LHCN-M2 (cell line): ENCODE measurements around the gene CTF1. TPM values are rescaled to one million over a fixed set of nuclear protein-coding genes. Genes with fewer than 3 reads are reported as not detected.
"Not testable (repeated sequence)": the region's sequence is repeated elsewhere in the genome, so short reads cannot be mapped to it uniquely, and the experiment has no call there.

Experiments used
- DNase-seq: peaks from one replicate; pipeline ENCODE4 v3.0.0-alpha.2; 2012; ENCODE audit warnings: low read depth
- total RNA-seq: library from RNA; depleted of rRNA; stranded (reverse); fragments of >200 nt; gene quantifications from 2 replicates; pipeline ENCODE4 v1.2.3, GENCODE V29; 2014

Gene CTF1
- total RNA-seq, 1 experiment from 2014 or later, result 4.1 TPM

DNA sequence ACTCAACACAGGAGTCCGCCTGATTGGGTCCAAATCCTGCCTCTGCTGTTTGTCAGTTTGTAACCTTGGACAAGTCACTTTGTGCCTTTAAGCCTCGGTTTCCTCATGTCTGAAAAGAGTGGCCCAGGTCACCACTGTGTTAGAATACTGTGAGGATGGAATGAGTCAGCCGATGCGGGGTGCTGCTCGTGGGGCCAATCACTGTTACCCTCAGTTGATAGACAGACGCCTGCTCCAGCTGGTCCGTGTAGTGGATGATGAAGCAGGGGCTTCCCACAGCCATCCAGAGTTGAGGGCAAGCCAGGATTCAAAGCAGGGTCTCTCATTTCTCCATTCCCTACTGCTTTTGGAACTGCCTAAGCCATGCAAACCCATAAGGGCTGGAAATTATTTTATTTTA, 32.8 kb downstream of the CTF1 start:
- no peak for DNase-seq

DNA sequence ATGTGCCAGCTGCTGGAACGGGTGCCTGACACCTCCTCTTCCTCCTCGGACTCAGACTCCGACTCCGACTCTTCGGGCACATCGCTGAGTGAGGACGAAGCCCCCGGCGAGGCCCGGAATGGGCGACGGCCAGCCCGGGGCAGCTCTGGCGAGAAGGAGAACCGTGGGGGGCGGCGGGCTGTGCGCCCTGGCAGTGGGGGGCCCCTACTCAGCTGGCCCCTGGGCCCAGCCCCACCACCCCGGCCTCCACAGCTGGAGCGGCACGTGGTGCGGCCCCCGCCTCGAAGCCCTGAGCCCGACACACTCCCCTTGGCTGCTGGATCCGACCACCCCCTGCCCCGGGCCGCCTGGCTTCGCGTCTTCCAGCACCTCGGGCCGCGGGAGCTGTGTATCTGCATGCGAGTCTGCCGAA, 33.8 kb downstream of the CTF1 start:
- DNase-seq, result no peak

DNA sequence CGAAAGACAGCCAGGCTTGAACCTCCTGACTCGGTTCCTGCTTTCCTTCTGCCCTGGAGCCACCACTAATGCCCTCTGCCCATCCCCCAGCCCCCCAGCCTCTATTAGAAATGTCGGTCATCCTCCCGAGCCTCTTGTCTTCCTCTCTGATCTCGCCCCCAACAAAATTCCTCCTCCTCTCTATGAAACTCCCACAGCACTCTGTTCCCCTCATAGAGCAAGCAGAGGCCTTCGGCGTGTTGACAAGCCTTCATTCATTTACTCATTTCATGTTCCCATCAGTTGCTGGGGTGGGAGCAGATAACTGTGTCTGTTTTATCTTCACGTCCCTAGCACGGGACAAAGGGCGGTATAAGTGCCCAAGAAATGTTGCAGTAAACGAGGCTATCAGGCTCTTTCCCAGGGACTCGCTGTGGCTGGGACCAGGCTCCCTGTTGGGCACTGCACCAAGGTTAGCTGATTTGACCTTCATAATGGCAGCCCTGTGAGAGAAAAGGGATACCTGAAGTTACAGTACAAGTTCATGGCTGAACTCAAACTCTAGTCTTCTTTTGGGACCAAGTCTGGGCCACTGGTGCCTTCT, 34.7 kb downstream of the CTF1 start:
- DNase-seq, result no peak

GRCh38 chr16:30934827-30935557, 38.6 kb downstream of the CTF1 start:
- peak; percentile 55 for DNase-seq

GRCh38 chr16:30937692-30938091, 41.3 kb downstream of the CTF1 start:
- no peak for DNase-seq

DNA sequence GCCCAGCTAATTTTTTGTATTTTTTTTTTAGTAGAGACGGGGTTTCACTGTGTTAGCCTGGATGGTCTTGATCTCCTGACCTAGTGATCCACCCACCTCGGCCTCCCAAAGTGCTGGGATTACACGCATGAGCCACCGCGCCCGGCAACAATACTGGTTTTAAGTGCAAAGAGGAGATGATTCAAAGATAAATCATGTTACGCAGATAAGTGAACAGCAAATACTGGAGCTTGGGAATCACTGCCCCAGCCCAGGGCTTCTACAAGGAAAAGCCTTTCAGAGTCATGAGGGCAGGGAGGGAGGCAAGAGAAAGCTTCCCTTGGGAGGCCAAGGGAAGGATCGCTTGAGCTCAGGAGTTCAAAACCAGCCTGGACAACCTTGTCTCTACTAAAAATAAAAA, 43.2 kb downstream of the CTF1 start:
- DNase-seq, result not testable (repeated sequence)

DNA sequence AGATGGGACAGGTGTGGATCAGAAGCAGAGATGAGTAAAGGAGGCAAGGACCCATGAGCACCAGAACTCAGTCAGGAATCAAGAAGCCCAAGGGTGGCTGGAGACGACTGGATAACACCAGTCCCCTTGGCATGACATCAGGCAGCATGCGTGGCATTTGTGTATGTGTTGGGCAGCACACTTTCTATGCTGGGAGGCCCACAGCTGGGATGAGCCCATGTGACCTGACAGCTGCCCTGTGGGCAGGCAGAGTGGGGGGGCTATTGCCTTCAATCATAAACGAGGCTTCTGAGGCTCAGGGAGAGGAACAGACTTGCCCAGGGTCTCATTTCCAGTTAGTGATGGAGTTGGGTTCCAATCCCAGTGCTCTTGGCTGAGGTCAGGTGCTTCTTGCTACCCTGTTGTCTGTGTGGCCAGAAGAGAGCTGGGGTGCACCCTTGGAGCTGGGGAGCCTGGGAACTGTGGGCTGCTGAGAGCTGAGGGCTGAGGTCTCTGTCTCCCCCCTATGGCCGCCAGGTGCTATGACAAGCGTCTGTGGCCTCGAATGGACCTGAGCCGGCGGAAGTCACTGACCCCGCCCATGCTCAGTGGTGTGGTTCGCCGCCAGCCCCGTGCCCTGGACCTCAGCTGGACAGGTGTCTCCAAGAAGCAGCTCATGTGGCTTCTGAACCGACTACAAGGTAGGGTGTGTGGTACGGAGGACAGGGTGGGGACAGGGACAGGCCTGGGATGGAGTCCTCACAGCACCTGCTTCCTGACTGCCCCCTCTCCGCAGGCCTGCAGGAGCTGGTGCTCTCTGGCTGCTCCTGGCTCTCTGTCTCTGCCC, 45.4 kb downstream of the CTF1 start:
- DNase-seq, result peak; percentile 79

- no peak for DNase-seq
Observed at GRCh38 chr16:30942426-30942806, 46.0 kb downstream of the CTF1 start.

DNA sequence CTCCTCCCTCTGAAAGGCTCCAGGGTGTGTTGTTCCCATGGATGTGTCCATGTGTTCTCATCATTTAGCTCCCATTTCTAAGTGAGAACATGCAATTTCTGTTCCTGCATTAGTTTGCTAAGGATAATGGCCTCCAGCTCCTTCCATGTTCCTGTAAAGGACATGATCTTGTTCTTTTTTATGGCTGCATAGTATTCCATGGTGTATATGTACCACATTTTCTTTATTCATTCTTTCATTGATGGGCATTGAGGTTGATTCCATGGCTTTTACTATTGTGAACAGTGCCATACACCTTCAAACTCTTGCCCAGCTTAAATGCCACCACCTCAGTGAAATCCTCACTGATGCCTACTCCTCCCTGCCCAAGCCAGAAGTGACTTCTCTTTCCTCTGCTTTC, 47.9 kb downstream of the CTF1 start:
- no peak for DNase-seq

- no peak for DNase-seq
Observed at GRCh38 chr16:30946671-30947540, 50.5 kb downstream of the CTF1 start.

DNA sequence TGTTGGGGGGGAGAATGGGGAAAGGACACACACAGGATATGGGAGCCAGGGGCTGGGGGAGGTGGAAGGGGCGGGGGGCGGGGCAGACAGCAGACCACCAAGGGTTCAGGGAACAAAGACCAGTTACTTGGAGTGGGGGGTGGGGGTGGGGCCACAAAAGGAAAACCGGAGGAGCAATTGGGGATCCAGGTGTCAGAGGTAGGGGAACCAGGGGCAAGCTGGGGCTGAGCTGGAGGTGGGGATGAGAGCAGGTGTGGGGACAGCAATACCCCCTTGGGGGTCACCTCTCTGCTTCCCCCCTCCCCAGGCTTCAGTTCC, 51.1 kb downstream of the CTF1 start:
- DNase-seq, result no peak

- peak; percentile 98 for DNase-seq
Observed at GRCh38 chr16:30947859-30948666, 51.6 kb downstream of the CTF1 start.

GRCh38 chr16:30948667-30949649, 52.5 kb downstream of the CTF1 start, which contains the start of gene ORAI3:
ORAI3 (plus strand) TSS chr16:30949068; CDS start chr16:30949290, 222 bp downstream.
- peak; percentile 68 for DNase-seq

- DNase-seq, result peak; percentile 93
Observed at GRCh38 chr16:30949650-30950515, 53.5 kb downstream of the CTF1 start.

DNA sequence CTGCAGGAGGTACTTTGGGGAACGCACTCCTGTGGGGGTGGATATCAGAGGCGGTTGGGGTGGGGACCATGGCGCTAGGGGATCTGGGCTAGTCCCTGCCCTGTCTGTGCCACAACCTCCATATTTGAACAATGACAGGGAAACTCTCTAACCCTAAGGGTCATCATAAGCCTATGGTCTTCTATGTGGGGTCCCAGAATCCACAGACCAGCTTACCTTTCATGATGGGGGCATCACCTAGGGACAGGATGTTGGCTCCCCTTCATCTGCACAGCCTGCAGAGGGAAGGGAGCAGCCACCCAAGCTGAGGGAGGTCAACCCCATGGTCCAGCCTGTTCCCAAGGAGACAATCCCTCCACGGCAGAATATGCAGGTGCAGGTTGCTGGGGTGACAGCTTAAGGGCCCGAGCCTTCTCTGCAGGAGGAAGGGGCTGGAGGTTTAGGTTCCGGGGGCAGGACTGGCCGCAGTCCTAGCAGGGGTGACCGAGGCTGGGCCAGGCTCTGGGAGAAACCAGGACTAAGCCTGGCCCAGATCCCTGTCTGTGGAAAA, 54.2 kb downstream of the CTF1 start:
- DNase-seq, result no peak

- DNase-seq, result no peak
Observed at GRCh38 chr16:30951193-30951592, 54.8 kb downstream of the CTF1 start.

DNA sequence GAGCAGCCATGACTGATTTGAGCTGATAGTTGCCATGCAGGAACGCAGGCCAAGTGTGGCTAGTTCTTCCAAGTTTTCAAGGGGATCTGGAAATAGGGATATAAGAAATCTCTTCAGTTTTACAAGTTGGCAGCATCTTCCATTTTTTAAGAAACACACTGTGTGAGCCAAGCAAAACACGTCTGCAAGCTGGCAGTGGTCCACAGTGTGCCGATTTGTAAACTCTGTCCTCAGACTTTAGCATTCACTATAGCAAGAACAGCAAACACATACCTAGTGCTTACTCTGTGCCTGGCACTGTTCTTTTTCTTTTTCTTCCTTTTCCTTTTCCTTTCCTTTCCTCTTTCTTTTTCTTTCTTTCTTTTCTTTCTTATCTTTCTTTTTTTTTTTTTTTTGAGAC, 55.3 kb downstream of the CTF1 start:
- no peak for DNase-seq

GRCh38 chr16:30953111-30953510, 56.7 kb downstream of the CTF1 start:
- DNase-seq, result no peak
